Left ventricle myocardium inferior (tissue), 1 donor: ENCODE data around the gene BACH1. TPM values are rescaled to one million over a fixed set of nuclear protein-coding genes. Genes with fewer than 3 reads are reported as not detected.
"Not testable (repeated sequence)": the region's sequence is repeated elsewhere in the genome, so short reads cannot be mapped to it uniquely, and the experiment has no call there.

Source experiments
- DNase-seq: peaks from one replicate; pipeline ENCODE4 v3.0.0-alpha.2; 2020
- H3K27ac ChIP-seq: fragments of 200-600 bp; replicated peaks from 2 replicates; pipeline ENCODE4 v1.8.0; 2021
- H3K27me3 ChIP-seq: fragments of 200-600 bp; 2 replicates; pipeline ENCODE4 v1.8.0; 2021; ENCODE audit warnings: low read depth
- H3K36me3 ChIP-seq: fragments of 200-600 bp; 2 replicates; pipeline ENCODE4 v1.8.0; 2021
- H3K4me1 ChIP-seq: fragments of 200-600 bp; 2 replicates; pipeline ENCODE4 v1.8.0; 2021
- H3K4me3 ChIP-seq: fragments of 200-600 bp; 2 replicates; pipeline ENCODE4 v1.8.0; 2021; ENCODE audit warnings: mild to moderate bottlenecking, moderate library complexity
- H3K9me3 ChIP-seq: fragments of 200-600 bp; replicated peaks from 2 replicates; pipeline ENCODE4 v1.8.0; 2021
- CTCF ChIP-seq: fragments of 200-600 bp; IDR thresholded peaks from 2 replicates; pipeline ENCODE4 v1.8.0; 2021; ENCODE audit warnings: antibody characterized with exemption, mild to moderate bottlenecking, borderline replicate concordance
- intact Hi-C: fragments of 100-400 bp; cut with micrococcal nuclease; formaldehyde crosslinking; loops from one replicate; pipeline ENCODE4 v1.11.0; 2022
- total RNA-seq: library from RNA; stranded (reverse); fragmentation: NEBNext Ultra II Directional; extraction: Animal tissue kit (Norgen Biotek cat#: 25700); gene quantifications from one replicate; pipeline ENCODE4 v1.2.1, GENCODE V29; 2021
- donor health status: DM: no; HTN: yes; CAD: no; lungs with severe emphysema.

Gene BACH1
- total RNA-seq, 1 donor from 2014 or later, result 38.3 TPM

DNA sequence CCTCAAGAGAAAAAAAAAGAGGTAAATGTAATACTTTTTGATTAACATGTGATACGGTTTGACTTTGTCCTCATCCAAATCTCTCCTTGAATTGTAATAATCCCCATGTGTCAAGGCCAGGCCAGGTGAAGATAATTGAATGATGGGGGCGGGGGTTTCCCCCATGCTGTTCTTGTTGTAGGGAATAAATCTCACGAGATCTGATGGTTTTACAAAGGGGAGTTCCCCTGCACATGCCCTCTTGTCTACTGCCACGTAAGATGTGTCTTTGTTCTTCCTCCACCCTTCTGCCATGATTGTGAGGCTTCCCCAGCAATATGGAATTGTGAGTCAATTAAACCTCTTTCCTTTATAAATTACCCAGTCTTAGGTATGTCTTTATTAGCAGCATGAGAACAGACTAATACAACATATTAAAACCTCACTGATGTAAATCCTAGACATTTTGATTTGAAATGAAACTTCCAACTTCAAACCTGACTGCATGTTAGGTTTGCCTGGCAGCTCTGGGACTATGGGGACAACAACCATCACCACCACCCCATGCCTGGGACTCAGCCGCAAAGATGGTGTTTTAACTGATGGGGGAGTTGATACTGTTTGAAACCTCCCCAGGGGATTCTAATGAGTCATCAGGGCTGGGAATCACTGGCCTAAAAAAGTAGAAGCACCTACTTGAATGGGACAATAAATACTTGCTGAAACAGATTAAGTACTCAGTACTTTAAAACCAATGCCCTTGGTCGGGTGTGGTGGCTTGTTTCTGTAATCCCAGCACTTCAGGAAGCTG, 32.8 kb upstream of the BACH1 start:
- intact Hi-C loops, result no loop called here
- Histone ChIP-seq H3K36me3 (no peaks in the 10 kb centered on the region), H3K9me3 (no peaks in the 10 kb centered on the region), H3K27me3 (no peaks in the 10 kb centered on the region), H3K4me3 (no peak overlapping the region), H3K4me1 (no peaks in the 10 kb centered on the region), H3K27ac (no peak overlapping the region)
- no peak for DNase-seq
- no peak for TF ChIP-seq CTCF

DNA sequence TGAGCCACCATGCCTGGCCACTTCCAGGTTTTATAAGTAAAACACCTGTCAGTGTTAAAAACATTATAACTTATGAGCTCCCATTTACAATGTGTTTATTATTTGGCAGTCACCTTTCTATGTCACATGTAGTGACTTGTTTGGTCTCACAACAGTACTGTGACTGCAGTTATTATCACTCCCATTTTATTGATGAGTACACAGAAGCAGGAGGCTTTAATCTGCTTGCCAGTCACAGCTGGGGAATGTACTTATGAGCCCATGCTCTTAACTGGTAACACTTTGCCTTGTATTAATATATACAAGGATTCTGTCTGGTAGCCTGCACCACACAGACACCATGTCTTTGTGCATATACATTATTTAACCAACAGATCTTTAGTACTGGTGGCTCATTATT, 31.1 kb upstream of the BACH1 start:
- Histone ChIP-seq H3K4me3 (no peak overlapping the region), H3K27me3 (no peaks in the 10 kb centered on the region)
- no peak for TF ChIP-seq CTCF

DNA sequence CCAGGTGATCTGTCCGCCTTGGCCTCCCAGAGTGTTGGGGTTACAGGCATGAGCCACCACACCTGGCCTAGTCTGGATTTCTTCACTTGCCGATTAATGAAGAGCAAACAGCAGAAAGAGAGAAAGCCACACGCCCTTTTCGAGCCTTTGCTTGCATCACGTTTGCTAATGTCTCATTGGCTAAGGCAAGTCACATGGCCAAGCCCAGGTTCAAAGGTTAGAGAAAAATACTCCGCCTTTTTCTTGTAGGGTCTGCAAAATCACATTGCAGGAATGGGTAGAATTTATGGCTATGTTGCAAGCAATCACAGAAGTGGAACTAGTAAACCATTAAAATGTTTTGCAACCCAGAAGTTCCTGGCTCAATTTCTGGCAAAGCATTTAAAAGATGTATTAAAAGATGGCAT, 26.8 kb upstream of the BACH1 start:
- no peaks in the 10 kb centered on the region for H3K4me1 ChIP-seq
- no peak for TF ChIP-seq CTCF
- intact Hi-C loops, result no loop called here
- H3K9me3 ChIP-seq, result no peaks in the 10 kb centered on the region
- H3K4me3 ChIP-seq, result no peak overlapping the region
- H3K36me3 ChIP-seq, result no peaks in the 10 kb centered on the region
- no peak overlapping the region for H3K27ac ChIP-seq
- DNase-seq, result no peak
- no peaks in the 10 kb centered on the region for H3K27me3 ChIP-seq

More for the DNA sequence above, 31.1 kb upstream of the BACH1 start:
- DNase-seq, result no peak
- H3K9me3 ChIP-seq, result no peaks in the 10 kb centered on the region
- no peak overlapping the region for H3K27ac ChIP-seq
- no peaks in the 10 kb centered on the region for H3K36me3 ChIP-seq
- no peaks in the 10 kb centered on the region for H3K4me1 ChIP-seq
- intact Hi-C loops, result no loop called here

- DNase-seq, result no peak
- no peak for TF ChIP-seq CTCF
- no peaks in the 10 kb centered on the region for H3K4me1 ChIP-seq
Measured at GRCh38 chr21:29277442-29277841, 21.3 kb upstream of the BACH1 start.

GRCh38 chr21:29279558-29279957, 19.2 kb upstream of the BACH1 start:
- Histone ChIP-seq H3K4me1 (no peaks in the 10 kb centered on the region), H3K4me3 (no peak overlapping the region), H3K36me3 (no peaks in the 10 kb centered on the region), H3K9me3 (no peaks in the 10 kb centered on the region), H3K27ac (no peak overlapping the region), H3K27me3 (no peaks in the 10 kb centered on the region)
- DNase-seq, result no peak
- TF ChIP-seq CTCF, result no peak
- intact Hi-C loops, result no loop called here

More at GRCh38 chr21:29277442-29277841, 21.3 kb upstream of the BACH1 start:
- no peak overlapping the region for H3K27ac ChIP-seq
- no peaks in the 10 kb centered on the region for H3K36me3 ChIP-seq
- no peaks in the 10 kb centered on the region for H3K27me3 ChIP-seq
- no peaks in the 10 kb centered on the region for H3K9me3 ChIP-seq
- intact Hi-C loops, result no loop called here
- H3K4me3 ChIP-seq, result no peak overlapping the region

GRCh38 chr21:29281801-29282200, 16.9 kb upstream of the BACH1 start:
- H3K36me3 ChIP-seq, H3K27me3 ChIP-seq, H3K9me3 ChIP-seq, H3K4me3 ChIP-seq, H3K27ac ChIP-seq, H3K4me1 ChIP-seq, intact Hi-C loops, DNase-seq: not testable (repeated sequence)
